Lung (tissue), 12 donors: ENCODE measurements around the gene SCAMP1. TPM values are rescaled to one million over a fixed set of nuclear protein-coding genes. Genes with fewer than 3 reads are reported as not detected.

Experiments
- ATAC-seq: fragments of 200-7000 bp; cut with Tn5 transposase; one replicate; pipeline ENCODE4 v1.9.1; 2020; ENCODE audit warnings: moderate number of reproducible peaks; ENCODE audit not compliant: insufficient read depth, low FRiP score
- DNase-seq, 3 donors: peaks; one replicate each; pipeline ENCODE4 v3.0.0-alpha.2; 2013 to 2017
- H3K27ac ChIP-seq, 2 donors: one replicate each; pipeline ENCODE4 v1.5.1; 2013; ENCODE audit warnings: mild to moderate bottlenecking in 2 of 2, moderate library complexity in 2 of 2, control low read depth in 1 of 2, inconsistent platforms in 1 of 2, low read depth in 1 of 2, low read length in 1 of 2
- H3K27me3 ChIP-seq, 3 donors: one replicate each; pipeline ENCODE4 v1.5.1; 2013; ENCODE audit warnings: low read length in 2 of 3; ENCODE audit not compliant: control insufficient read depth in 3 of 3, insufficient read depth in 3 of 3
- H3K36me3 ChIP-seq, 4 donors: one replicate each; pipeline ENCODE4 v1.5.1; 2013; ENCODE audit warnings: low read length in 4 of 4, mild to moderate bottlenecking in 1 of 4, moderate library complexity in 1 of 4; ENCODE audit not compliant: control insufficient read depth in 4 of 4, insufficient read depth in 4 of 4
- H3K4me1 ChIP-seq, 5 donors: one replicate each; pipeline ENCODE4 v1.5.1; 2013; ENCODE audit warnings: low read length in 5 of 5, mild to moderate bottlenecking in 2 of 5, moderate library complexity in 1 of 5; ENCODE audit not compliant: control insufficient read depth in 5 of 5, insufficient read depth in 5 of 5
- H3K4me3 ChIP-seq: one replicate; pipeline ENCODE4 v1.5.1; 2013; ENCODE audit warnings: mild to moderate bottlenecking, control low read depth, moderate library complexity
- H3K9ac ChIP-seq, 2 donors: one replicate each; pipeline ENCODE4 v1.5.1; 2013; ENCODE audit warnings: low read length in 2 of 2, control low read depth in 1 of 2; ENCODE audit not compliant: insufficient read depth in 1 of 2
- H3K9me3 ChIP-seq, 4 donors: one replicate each; pipeline ENCODE4 v1.5.1; 2013; ENCODE audit warnings: low read length in 3 of 4, mild to moderate bottlenecking in 1 of 4, moderate library complexity in 1 of 4; ENCODE audit not compliant: control insufficient read depth in 4 of 4, insufficient read depth in 3 of 4
- WGBS, 2 donors: extraction: QIAGEN DNeasy Blood & Tissue Kit; methylation state at CpG; one replicate each; pipeline ENCODE4 v1.1.7; 2013; 5-methylcytosine and 5-hydroxymethylcytosine counted together
- polyA plus RNA-seq, 2 donors: library from polyadenylated mRNA; stranded (reverse); fragments of 200-250 nt; gene quantifications; one replicate each; pipeline ENCODE4 v1.2.1, GENCODE V29; 2013
- total RNA-seq, 2 donors: library from RNA; depleted of rRNA in 1 of 2; stranded (reverse); fragments of >200 nt in 1 of 2; gene quantifications; one replicate each; pipeline ENCODE4 v1.2.1, GENCODE V29; 2014 to 2021
- TF ChIP-seq, protein P1 (sequence below): IDR thresholded peaks from 2 replicates; pipeline ENCODE4 v1.5.1; 2012; ENCODE audit warnings: mild to moderate bottlenecking; ENCODE audit errors: control extremely low read depth, extremely low read depth
- donor health status: control.
- donor health status: control.
- donor health status: Bipolar disorder and iron deficiency.
- donor health status: healthy.
- donor health status: DM: yes; HTN: yes; CAD: no.

The SCAMP1 gene
- total and polyA plus RNA-seq, 4 donors = 7.7 to 45.8 (median 16.9) TPM

DNA sequence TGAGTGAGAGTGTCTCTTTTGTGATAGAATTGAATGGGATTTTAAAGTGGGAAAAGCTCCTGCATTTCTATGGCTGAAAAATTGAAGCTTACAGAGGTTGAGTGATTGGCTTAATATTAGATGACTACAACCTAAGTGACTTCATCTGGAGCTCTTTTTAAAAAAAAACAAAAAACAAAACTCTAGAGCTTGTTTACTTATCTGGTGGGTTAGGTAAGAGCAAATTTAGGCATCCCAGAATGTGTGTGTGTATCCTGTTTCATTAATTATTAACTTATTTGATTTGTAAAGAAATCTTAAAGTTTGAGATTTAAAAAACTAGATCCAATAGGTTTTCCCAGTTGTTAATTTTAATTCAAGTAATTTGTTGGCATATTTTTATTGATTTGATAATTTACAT lies 60.1 kb downstream of the SCAMP1 start:
- H3K27me3 ChIP-seq = no peaks in the 10 kb centered on the region
- DNase-seq (no peak), ATAC-seq (no peak)
- TF ChIP-seq, protein P1, sequence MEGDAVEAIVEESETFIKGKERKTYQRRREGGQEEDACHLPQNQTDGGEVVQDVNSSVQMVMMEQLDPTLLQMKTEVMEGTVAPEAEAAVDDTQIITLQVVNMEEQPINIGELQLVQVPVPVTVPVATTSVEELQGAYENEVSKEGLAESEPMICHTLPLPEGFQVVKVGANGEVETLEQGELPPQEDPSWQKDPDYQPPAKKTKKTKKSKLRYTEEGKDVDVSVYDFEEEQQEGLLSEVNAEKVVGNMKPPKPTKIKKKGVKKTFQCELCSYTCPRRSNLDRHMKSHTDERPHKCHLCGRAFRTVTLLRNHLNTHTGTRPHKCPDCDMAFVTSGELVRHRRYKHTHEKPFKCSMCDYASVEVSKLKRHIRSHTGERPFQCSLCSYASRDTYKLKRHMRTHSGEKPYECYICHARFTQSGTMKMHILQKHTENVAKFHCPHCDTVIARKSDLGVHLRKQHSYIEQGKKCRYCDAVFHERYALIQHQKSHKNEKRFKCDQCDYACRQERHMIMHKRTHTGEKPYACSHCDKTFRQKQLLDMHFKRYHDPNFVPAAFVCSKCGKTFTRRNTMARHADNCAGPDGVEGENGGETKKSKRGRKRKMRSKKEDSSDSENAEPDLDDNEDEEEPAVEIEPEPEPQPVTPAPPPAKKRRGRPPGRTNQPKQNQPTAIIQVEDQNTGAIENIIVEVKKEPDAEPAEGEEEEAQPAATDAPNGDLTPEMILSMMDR = no peak
- no peak overlapping the region for H3K27ac ChIP-seq
- no peak overlapping the region for H3K4me3 ChIP-seq
- H3K9ac ChIP-seq = no peak overlapping the region
- no peaks in the 10 kb centered on the region for H3K4me1 ChIP-seq
- peaks cover 0 to 17% (median 10%) of the 10 kb centered on the region in 4 donors for H3K36me3 ChIP-seq
- H3K9me3 ChIP-seq = no peaks in the 10 kb centered on the region

DNA sequence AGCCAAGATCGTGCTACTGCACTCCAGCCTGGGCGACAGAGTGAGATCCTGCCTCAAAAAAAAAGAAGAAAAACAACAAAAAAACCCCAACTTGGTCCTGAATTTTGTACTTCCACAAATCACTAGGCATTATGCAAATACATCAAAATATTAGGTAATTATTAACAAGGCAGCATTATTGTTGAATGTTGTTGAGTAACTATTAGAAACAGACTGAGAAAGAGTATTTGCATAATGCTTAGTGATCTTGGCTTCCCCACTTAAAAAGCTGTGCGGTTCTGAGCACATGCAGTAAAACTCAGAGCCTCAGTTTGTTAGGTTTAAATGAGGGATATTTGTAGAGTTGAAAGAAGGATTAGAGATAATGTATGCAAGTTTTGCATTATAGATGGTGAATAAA lies 64.2 kb downstream of the SCAMP1 start:
- DNase-seq (no peak), ATAC-seq (no peak)
- H3K4me3 ChIP-seq = no peak overlapping the region
- H3K36me3 ChIP-seq = peaks cover 0 to 13% (median 8%) of the 10 kb centered on the region in 4 donors
- WGBS, 2 donors = 81 to 88% methylated on average over 3 of the region's 3 CpGs
- no peak overlapping the region for H3K27ac ChIP-seq
- H3K9me3 ChIP-seq = peaks cover 0 to 3% (median 0%) of the 10 kb centered on the region in 4 donors
- H3K9ac ChIP-seq = no peak overlapping the region
- no peaks in the 10 kb centered on the region for H3K4me1 ChIP-seq
- no peaks in the 10 kb centered on the region for H3K27me3 ChIP-seq
- TF ChIP-seq, protein P1 = no peak

DNA sequence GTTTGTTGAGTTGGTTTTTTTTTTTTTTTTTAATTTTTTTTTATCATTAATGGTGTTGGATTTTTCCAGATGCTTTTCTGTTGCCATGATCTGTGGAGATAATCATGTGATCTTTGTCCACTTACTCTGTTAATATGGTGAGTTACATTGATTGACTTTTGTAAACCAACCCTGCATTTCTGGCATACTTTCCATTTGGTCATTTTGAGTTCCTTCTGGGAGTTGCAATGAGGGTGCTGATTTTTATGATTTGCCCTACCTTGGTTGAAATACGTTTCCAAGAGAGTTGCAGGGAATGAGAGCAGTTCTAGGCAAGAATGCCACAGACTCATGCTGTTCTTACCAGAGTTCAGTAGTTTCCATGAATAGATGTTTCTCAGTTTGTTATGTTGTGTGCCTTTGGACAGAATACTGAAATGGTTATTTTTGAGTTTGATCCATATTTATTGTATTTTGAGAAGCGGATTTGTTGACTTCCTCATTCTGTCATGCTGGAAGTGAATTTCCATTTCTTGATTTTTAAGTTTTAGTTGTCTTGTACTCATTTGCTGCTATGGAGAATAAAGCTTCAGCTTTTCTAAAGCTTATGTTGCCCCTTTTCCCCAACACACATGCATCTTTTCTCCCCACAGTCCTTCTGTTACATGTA lies 69.0 kb downstream of the SCAMP1 start:
- Histone ChIP-seq H3K9me3 (peaks cover 0 to 6% (median 0%) of the 10 kb centered on the region in 4 donors), H3K4me3 (no peak overlapping the region), H3K4me1 (peaks cover 0 to 7% (median 0%) of the 10 kb centered on the region in 5 donors), H3K9ac (no peak overlapping the region), H3K36me3 (peaks cover 0 to 16% (median 5%) of the 10 kb centered on the region in 4 donors), H3K27ac (no peak overlapping the region), H3K27me3 (no peaks in the 10 kb centered on the region)
- no peak for ATAC-seq
- no peak for DNase-seq
- whole genome bisulfite sequencing, 2 donors = 92 to 97% methylated on average over 2 of the region's 2 CpGs
- TF ChIP-seq, protein P1 = no peak

DNA sequence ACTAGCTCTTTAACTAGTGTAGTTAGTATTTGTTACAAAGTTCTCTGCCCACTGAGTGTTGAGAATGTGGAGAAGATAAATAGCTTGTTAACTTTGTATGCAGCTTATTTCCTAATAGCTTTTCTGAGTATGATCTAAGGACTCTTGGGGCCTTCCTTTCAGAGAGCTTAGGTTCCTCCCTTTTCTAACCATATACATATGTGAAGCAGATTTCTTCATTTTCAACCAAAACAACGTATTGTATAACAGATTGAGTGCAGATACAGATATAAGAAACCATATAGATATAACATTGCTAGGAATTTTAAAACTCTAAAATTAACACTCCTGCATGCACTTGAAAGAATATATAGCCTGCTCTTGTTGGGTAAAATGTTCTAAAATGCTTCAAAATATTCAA lies 70.4 kb downstream of the SCAMP1 start:
- WGBS, 2 donors = 88 to 97% methylated on average over 1 of the region's 1 CpG
- TF ChIP-seq, protein P1 = no peak
- Histone ChIP-seq H3K27ac (no peak overlapping the region), H3K36me3 (peaks cover 0 to 16% (median 4%) of the 10 kb centered on the region in 4 donors), H3K4me3 (no peak overlapping the region), H3K4me1 (peaks cover 0 to 7% (median 0%) of the 10 kb centered on the region in 5 donors), H3K9me3 (peaks cover 0 to 6% (median 0%) of the 10 kb centered on the region in 4 donors), H3K9ac (no peak overlapping the region), H3K27me3 (no peaks in the 10 kb centered on the region)
- DNase-seq = no peak
- no peak for ATAC-seq
